HG03175 (cell line): ENCODE data around the gene PAX1.

Source experiments
- ATAC-seq: cut with Tn5 transposase; IDR thresholded peaks from one replicate; pipeline ENCODE4 v1.9.1; 2021; ENCODE audit warnings: mild to moderate bottlenecking, moderate library complexity; ENCODE audit not compliant: unreplicated experiment

PAX1 gene

DNA sequence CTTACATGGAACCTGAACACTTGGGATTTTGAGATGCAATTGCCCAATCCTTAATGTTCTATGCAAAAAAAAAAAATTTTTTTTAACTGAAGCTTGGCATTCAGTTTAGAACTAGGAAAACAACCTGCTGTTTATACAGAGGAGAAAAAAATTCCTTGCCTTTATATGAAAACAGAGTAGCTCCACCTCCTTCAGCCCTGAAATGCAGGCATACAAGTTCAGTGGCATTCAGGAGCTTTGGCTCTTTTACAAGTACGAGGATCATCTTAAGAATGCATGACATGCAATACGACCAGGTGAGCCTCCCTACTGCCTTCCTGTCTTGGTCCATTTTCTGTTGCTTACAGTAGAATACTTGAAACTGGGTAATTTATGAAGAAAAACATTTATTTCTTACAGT, 20.4 kb downstream of the PAX1 start:
- no peak for ATAC-seq

DNA sequence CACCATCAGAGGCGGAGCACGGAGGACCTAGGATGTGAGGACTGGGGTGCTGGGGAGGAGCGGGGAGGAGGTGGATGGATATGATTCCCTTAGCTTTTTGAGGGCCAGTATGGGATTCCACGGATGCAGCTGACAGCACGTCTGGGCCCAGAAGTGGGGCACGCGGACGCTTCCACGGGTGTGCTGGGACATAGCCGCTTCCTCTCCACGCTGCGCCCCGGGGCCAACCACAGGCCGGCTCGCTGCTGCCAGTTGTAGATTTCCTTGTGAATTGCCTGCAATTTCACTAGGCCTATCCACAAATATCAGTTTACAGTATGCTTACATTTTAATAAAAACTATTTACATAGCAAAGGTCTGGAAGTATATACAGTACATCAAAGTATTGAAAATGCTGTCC, 23.9 kb downstream of the PAX1 start:
- ATAC-seq, result no peak

DNA sequence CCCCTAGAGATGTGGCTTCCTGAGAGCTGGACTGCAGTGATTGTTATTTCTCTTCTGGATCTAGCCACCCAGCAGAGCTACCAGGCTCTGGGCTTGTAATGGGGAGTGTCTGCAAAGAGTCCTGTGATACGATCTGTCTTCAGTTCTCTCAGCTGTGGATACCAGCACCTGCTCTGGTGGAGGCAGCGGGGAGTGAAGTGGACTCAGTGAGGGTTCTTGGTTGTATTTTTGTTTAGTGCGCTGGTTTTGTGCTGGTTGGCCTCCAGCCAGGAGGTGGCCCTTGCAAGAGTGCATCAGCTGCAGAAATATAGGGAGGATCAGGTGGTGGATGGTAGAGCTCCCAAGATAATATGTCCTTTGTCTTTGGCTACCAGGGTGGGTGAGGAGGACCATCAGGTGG, 33.7 kb downstream of the PAX1 start:
- no peak for ATAC-seq

DNA sequence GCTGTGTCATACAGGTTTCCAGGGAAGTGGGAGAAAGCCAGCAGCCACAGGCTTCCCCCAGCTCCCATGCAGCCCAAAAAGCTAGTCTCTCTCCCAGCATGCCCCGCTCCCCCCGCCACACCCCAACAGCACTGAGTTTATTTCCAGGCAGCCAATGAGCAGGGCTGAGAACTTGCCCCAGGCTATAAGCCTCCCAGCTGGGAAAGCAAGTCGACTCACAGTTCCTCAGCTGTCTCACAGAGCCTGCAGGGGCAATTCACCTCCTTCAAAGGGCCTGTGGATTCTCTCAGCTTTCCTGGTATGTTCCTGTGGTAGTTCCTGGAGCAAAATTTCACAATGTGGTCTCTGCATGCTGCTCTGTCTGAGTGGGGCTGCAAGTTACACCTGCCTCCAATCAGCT, 34.2 kb downstream of the PAX1 start:
- no peak for ATAC-seq

DNA sequence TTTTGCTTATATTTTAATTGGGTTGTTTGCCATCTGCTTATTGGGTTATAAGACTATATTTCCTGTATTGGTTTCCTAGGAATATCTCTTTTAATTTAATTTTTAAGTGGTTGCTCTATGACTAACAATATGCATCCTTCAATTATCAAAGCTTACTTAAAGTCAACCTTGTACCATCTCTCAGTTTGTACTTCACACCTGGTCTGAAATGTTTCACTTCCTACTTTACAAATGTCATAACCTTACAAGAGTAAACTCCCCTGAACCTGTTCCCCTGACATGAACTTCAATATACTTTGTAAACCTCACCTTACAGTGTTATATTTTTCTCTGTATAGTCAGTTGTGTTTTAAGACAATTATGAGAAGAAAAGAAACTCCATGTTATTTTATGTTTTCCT, 35.8 kb downstream of the PAX1 start:
- ATAC-seq, result no peak

DNA sequence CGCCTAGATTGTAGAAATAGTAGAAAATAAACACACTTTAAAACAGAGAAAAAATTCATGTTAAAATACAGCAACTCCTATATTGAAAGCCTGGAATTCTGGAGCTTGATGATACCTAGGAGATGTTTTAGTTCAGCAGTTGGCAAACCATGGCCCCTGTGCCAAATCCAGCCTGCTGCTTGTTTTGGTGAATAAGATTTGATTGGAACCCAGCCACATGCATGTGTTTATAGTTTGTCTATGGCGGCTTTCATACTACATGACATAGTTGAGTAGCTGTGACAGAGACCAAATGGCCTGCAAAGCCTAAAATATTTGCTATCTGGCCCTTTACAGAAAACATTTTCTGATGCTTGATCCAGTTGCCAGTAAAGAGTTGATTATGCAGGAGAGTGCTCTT, 57.2 kb downstream of the PAX1 start:
- no peak for ATAC-seq

DNA sequence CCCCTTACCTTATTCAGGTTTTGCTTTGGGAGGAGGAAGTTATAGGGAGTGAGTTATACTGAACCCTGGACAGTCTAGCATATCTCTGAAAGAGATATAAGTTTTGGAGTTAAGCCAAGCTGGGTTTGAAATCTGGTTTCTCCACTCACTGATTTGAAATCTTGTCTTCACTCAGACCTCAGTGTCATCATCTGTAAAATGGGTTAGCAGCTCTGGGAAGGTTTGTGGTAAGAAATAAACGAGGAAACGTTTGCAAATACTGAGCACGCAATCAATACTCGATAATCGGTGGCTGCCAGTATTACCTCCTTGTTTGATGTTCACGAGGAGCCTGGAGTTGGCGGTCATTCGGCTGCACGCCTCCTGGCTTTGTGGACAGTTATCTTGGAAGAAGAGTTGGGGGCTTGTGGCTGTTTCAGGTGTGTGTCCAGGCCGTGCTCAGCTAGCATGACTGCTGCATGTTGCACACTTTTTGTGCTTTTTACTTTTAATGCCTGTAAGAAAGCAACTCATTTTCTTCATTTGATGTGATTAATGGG, 61.8 kb downstream of the PAX1 start:
- ATAC-seq, result no peak

DNA sequence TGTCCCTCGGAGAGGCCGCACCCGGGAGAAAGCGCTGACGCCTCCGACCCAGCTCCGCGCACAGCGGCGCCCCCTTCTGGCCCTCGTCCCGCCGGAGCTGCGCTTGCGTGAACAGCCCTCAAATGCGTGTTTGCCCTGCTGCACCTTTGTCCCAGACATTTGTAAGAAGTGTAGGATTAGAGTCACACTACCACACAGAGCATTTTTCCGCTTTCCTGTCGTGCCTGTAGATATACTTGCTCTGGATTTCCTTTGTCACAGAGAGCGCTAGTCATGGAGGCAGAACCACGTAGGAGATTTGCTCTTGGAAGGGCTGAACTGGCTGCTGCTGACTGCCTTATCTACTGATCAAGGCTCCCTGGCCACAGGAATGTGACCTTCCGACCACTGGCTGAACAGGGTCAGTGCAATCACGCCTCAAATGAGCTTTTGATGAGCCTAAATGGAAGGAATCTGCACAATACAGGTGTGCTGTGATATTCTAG, 62.3 kb downstream of the PAX1 start:
- ATAC-seq, result no peak
